GM10248 (cell line): ENCODE data around the gene RAMP3.

Experiments used
- CTCF ChIA-PET: fragments of 300-600 bp; sonication (Branson Sonifier 250); formaldehyde crosslinking; extraction: SDS; loops from one replicate; lab custom pipeline; 2021; ENCODE audit warnings: antibody characterized with exemption; lab: Yijun Ruan, JAX
- POLR2A ChIA-PET: fragments of 350-650 bp; sonication (Branson Sonifier 250); formaldehyde crosslinking; extraction: SDS; loops from one replicate; lab custom pipeline; 2020; ENCODE audit warnings: antibody characterized with exemption; lab: Yijun Ruan, JAX
- DNase-seq: peaks from one replicate; pipeline ENCODE4 v3.0.0; 2012; ENCODE audit errors: extremely low spot score
- CTCF ChIP-seq: IDR thresholded peaks from 2 replicates; pipeline ENCODE4 v1.5.1; 2012; ENCODE audit warnings: mild to moderate bottlenecking, low read depth; ENCODE audit errors: extremely low read depth, missing control alignments, control extremely low read depth

The RAMP3 gene

GRCh38 chr7:45183711-45184210 lies 26.2 kb downstream of the RAMP3 start:
- no peak for TF ChIP-seq CTCF
- CTCF ChIA-PET = interaction anchor here (0.8 kb wide), 1 partner anchor 11 kb away, joined by 3 read pairs; no protein-coding TSS in a partner anchor
- no peak for DNase-seq
- POLR2A ChIA-PET = no interaction called here

GRCh38 chr7:45184326-45185027 lies 26.9 kb downstream of the RAMP3 start:
- ChIA-PET CTCF (interaction anchor here (0.8 kb wide), 1 partner anchor 10 kb away, joined by 3 read pairs; no protein-coding TSS in a partner anchor), POLR2A (no interaction called here)
- no peak for TF ChIP-seq CTCF
- DNase-seq = no peak

- TF ChIP-seq CTCF = no peak
- CTCF ChIA-PET = no interaction called here
- DNase-seq = no peak
- POLR2A ChIA-PET = no interaction called here
Observed at GRCh38 chr7:45185028-45185863, 27.7 kb downstream of the RAMP3 start.

GRCh38 chr7:45185864-45186250 lies 28.3 kb downstream of the RAMP3 start:
- no peak for DNase-seq
- ChIA-PET POLR2A (no interaction called here), CTCF (no interaction called here)
- no peak for TF ChIP-seq CTCF

GRCh38 chr7:45186261-45186813 lies 28.7 kb downstream of the RAMP3 start:
- CTCF ChIA-PET = interaction anchor here (1.1 kb wide), 1 partner anchor 31 kb away, joined by 3 read pairs; no protein-coding TSS in a partner anchor
- POLR2A ChIA-PET = no interaction called here
- no peak for TF ChIP-seq CTCF
- no peak for DNase-seq
